T-helper 22 cell (primary cell): ENCODE measurements around the gene ORAI3.

Experiments
- DNase-seq: peaks from one replicate; pipeline ENCODE4 v3.0.0-alpha.2; 2020; ENCODE audit warnings: low read depth

The ORAI3 gene

DNA sequence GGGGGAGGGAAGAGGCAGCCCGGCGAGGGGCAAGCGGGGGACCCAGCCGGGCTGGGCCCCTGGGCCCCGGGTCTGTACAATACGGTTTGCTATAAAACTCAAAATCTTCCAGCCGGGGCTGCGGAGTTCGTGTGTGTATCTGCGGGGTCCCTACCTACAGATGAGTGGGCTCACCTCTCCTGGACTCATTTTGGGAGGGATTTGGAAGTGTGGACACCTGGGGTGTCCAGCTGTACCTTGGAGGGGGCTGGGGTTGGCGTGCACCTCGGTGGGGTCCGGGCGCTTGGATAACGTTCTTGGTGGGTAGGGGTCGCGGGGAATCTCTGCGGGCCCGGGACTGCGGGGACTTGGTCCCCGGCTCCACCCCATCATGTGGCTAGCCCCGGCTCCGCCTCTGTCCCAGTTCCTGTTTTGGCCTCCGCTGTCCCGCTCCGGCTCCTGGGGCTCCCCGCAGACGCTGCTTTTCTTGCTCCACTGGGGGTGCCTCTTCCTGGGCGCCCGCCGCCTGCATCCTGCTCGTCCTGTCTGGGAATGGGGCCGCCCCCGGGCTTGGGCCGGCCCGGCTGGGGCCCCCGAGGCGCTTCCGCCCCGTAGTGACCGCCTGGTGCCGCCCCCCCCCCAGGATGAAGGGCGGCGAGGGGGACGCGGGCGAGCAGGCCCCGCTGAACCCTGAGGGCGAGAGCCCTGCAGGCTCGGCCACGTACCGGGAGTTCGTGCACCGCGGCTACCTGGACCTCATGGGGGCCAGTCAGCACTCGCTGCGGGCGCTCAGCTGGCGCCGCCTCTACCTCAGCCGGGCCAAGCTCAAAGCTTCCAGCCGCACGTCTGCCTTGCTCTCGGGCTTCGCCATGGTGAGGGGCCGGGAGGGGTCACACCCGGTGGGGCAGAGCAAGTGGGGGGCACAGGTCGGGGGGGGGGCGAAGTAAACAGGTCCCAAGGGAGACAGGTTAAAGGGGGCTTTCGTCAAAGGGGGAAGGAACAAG, at the start of gene ORAI3:
TSS of gene ORAI3 (plus strand) at position 402 of the 983 bp plus-strand sequence. CDS start at position 624, 222 bp downstream.
- DNase-seq, result peak; percentile 22

DNA sequence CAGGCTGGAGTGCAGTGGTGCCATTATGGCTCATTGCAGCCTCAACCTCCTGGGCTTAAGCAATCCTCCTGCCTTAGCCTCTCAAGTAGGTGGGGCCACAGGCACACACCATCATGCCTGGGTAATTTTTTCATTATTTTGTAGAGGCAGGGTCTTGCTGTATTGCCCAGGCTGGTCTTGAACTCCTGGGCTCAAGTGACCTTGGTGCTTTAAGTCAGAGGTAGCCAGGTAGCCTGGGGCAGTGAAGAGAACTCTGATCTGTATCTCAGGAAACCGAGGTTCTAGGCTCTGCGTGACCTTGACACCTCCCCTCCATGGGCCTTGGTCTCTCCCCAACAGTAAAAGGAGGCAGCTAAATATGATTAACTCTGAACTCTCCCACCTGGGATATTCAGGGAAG, 49.1 kb upstream of the ORAI3 start:
- DNase-seq, result no peak

DNA sequence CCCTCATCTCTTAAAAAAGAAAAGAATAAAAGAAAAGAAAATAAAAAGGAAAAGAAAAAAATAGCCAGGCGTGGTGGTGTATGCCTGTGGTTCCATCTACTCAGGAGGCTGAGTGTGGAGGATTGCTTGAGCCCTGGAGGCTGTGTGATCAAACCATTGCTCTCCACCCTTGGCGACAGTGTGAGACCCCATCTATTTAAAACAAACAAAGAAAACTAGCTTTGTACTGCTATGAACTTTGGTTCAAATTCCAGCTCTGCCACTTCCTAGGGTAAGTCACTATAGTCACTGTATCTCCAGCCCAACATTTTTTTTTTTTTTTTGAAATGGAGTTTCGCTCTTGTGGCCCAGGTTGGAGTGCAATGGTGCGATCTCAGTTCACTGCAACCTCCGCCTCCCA, 48.3 kb upstream of the ORAI3 start:
- DNase-seq, result no peak

DNA sequence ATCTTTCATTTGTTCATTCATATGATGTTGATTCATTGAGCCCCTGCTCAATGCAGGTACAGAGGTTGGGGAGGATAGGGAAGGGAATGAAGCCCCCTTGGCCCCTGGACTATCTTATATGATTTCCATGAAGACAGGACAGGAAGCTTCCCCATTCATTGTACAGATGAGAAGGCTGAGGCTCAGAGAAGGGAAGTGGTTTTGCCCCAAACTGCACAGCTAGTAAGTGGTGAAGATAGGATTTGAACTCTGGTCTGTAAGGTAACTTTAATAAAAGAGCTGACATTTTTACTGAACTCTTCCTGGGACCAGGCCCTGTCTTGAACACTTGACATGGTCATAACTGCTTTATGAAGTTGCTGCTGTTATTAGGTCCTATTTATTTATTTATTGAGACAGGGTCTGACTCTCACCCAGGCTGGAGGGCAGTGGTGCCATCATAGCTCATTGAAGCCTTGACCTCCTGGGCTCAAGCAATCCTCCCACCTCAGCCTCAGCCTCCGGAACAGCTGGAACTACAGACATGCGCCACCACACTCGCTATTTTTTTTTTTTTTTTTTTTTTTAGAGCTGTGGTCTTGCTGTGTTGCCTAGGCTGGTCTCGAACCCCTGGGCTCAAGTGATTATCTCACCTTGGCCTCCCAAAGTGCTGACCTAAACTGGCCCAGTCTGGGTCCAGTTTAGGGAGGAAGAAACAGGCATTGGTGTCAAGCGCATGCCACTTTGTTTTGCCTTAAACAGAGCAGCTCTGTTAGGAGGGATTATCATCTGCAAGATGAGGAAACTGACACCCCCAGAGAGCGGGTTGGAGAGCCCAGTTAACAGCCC, 47.5 kb upstream of the ORAI3 start:
- DNase-seq, result no peak

DNA sequence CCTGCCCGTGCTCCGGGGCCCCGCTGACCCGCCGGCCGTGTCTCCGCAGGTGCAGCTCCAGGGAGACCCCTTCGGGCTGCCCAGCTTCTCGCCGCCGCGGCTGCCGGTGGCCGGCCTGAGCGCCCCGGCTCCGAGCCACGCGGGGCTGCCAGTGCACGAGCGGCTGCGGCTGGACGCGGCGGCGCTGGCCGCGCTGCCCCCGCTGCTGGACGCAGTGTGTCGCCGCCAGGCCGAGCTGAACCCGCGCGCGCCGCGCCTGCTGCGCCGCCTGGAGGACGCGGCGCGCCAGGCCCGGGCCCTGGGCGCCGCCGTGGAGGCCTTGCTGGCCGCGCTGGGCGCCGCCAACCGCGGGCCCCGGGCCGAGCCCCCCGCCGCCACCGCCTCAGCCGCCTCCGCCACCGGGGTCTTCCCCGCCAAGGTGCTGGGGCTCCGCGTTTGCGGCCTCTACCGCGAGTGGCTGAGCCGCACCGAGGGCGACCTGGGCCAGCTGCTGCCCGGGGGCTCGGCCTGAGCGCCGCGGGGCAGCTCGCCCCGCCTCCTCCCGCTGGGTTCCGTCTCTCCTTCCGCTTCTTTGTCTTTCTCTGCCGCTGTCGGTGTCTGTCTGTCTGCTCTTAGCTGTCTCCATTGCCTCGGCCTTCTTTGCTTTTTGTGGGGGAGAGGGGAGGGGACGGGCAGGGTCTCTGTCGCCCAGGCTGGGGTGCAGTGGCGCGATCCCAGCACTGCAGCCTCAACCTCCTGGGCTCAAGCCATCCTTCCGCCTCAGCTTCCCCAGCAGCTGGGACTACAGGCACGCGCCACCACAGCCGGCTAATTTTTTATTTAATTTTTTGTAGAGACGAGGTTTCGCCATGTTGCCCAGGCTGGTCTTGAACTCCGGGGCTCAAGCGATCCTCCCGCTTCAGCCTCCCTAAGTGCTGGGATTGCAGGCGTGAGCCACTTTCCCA, 46.6 kb upstream of the ORAI3 start:
- no peak for DNase-seq

DNA sequence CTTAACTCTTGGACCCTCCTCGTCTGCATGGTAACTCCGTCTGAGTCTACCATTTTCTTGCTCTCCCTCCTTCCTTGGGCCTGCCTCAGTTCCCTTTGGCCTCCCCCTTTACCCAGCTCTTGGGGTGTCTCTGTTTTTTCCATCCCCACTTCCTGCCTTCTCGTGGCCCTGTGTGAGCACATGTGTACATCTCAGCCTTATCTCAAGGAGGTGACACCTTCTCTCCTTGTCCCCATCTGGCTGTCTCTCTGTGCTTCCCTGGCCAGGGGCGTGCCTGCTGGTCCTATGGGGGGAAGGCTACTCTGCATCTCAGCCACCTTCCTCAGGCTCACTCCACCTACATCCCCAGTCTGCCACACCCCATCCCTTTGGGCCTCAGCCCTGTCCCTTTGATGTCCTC, 45.9 kb upstream of the ORAI3 start:
- no peak for DNase-seq

DNA sequence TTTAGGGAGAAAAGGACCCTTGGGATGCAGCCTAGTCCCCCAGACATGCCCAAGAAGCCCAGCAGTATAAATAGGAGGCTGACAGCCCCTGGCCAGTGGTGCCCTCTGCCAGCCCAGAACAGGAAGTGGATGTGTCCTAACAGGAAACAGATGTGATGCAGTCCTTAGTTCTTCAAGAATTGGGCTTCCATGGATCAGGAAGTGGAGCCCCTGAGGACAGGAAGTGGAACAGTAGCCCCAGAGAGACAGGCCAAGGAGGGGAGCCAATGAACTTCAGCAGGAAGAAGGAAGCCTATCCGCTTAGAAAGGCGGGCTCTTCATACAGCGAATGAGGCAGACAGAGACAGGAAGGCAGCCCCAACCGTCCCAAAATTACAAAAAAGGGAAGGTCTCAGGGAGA, 45.3 kb upstream of the ORAI3 start:
- no peak for DNase-seq

DNA sequence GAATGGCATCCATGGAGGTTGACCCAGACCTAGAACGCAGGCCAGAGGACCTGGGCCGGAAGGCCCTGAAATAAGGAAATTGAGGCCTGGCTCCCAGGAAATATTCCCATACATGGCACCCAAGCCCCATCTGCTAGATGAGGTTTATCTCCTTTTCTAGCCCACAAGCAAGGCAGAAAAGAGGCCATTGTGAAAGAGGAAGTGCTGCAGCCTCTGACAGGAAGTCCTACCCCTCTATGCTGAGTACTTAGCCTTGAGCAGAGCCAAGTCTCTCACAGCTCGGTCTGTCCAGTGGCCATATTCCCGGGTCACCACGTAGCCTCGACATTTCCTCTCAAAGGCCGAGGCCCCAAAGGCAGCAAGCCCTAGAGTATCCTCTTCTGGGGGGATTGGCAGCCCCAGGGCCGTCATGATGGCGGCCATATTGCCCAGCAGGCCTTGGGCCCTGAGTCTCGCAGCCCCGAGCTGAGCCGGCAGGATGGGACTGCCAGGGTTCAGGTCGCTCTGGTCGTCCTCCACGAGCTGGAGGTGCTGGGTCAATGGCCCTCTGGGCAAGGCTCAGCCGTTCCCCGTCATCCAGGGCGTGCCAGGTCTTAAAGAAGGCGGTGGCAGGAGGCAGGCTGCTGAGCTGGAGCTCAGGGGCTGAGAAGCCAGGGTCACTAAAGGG, 44.6 kb upstream of the ORAI3 start:
- DNase-seq, result no peak

DNA sequence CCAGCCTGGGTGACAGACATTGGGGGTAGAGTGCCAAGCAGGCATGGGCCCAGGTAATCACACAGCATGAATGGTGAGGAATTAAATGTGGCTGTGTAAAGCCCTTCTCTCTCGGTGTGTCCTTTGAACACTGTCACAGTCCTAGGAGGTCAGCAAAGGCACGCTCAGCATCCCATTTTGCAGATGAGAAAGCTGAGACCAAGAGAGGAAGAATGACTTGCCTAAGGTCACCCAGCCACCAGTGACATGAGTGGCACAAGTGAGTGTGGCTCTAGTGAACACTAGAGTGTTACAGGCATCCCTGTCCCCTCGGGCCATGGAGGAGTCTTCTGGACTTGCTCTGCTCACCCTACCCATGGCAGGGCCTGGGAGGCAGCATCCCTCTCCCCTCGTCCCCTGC, 41.8 kb upstream of the ORAI3 start:
- no peak for DNase-seq

DNA sequence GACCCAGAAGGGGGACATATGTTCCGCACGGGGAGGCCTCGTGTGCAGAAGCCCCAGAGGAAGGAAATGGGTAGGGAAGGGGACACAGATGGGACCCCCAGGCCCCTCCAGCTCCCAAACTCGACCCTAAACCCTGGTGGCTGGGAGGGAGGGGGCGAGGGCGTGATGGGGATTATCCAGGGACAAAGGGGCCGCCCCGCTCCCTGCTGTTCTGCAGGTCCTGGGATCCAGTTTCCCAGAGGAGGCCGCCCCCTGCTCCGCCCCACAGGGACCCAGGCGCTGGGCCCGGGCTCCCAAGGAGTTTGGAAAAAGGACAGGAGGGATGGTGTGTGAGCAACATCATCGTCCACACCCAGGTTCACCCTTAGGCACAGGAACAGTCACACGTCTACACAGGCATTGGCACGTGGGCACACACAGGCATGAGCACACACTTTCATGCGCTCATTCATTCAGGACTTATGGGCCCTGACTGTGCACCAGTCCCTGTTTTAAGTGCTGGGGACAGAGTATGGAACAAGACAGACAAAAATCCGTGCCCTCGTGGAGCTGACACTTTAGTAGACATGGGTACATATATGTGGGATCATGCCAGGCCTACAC, 38.3 kb upstream of the ORAI3 start:
- DNase-seq, result no peak

DNA sequence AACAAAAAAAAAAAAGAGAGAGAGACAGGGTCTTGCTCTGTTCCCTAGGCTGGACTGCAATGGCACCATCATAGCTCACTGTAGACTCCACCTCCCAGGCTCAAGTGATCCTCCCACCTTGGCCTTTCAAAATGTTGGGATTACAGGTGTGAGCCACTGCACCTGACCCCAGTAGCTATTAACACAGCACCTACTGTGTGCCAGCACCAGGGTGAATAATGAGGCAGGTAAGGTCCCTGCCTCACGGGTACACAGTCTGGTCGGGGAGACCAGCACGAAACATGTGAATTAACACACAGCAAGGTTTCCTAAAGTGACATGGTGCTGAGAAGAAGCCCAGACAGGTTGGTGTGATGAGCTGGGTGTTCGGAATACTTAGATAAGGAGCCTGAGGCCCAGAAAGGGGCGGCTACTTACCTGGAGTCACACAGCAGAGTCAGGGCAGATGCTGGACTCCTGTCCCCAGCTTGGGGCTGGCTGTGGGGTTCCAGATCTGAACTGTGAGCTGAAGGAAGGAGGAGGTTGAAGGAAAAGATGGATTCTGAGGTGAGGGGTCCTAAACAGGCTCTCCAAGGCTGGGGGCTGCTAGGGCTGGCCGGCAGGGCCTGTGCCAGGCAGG, 36.0 kb upstream of the ORAI3 start:
- no peak for DNase-seq

DNA sequence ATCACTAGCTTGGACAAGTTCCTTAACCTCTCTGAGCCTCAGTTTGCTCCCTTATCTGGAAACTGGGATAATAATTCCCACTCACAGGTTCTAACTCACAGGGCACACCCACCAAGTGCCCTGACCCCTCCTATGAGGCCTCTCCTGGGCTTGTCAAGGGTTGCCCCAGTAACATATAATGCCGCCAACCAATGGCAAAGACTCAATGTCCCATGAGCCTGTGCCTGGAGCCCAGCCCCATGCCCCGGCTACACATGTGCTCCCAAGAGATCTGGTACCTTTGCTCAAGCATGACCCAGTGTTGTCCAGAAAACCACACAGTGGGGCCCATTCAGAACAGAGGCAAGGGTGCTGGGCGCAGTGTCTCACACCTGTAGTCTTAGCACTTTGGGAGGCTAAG, 34.0 kb upstream of the ORAI3 start:
- no peak for DNase-seq

DNA sequence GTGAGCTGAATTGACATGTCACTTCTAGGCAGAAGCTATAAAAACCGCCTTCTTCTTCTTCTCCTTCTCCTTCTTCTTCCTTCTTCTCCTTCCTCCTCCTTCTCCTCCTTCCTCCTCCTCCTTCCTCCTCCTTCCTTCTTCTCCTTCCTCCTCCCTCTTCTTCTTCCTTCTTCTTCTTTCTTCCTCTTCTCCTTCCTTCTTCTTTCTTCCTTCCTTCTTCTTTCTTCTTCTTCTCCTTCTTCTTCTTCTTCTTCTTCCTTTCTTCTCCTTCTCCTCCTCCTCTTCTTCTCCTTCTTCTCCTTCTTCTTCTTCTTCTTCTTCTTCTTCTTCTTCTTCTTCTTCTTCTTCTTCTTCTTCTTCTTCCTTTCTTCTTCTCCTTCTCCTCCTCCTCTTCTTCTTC, 30.3 kb upstream of the ORAI3 start:
- no peak for DNase-seq

DNA sequence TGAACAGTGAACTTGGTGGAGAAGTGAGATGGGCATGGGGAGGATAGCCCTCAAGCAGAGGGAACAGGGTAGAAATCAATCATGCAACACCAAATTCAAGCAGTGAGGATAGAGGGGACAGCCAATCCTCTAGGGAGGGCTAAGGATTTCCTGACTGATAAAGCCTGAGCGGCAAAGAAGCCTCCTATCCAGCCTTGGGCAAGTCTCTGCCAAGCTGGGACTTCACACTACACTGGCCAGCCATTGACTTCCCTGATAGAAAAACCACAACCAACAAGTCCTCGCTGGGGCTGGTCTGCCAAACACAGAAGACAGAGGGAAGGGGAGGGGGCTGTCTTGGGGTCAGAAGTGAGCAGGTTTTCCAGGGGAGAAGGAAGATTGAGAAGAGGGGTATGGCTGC, 28.0 kb upstream of the ORAI3 start:
- DNase-seq, result no peak

DNA sequence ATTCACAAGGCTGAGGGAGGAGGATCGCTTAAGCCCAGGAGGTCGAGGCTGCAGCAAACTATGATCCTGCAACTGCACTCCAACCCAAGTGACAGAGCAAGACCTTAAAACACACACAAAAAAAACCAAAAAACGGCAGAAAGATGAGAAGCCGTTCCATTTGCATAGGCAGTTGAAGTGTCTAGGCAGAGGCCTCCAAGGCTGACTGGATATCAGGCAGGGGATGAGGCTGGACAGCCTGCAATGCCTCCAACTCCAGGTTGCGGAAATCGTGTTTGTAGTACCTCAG, 27.5 kb upstream of the ORAI3 start:
- no peak for DNase-seq

DNA sequence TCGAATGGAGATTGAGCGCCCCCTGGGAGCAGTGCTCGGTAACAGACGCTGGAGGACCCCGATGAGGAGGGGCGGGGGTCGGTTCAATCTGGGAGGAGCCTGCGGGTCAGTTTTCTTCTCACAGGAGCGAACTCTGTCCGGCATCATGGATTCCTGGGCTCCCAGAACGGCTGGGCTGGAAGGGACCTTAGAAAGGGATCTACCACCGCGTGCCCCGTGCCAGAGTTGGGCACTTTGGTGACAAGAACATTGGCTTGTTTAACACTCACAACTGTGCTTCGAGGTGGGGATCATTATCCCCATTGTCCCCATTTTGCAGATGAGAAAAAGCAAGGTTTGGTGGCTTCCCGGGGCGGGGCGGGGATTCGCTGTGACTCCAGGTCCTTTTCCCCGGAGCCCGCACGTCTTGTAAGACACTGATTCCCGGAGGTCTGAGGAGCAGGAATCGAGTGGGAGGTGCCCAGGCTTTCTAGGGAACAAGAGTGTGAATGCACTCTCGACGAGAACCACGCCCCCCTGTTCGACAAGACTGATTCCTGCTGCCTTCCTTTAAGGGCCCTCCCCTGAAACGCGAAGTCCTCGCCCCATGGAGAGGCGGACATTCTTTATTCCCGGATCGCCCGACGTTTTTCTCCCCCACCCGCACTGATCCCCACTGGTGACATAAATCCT, 27.0 kb upstream of the ORAI3 start:
- DNase-seq, result peak; percentile 75

DNA sequence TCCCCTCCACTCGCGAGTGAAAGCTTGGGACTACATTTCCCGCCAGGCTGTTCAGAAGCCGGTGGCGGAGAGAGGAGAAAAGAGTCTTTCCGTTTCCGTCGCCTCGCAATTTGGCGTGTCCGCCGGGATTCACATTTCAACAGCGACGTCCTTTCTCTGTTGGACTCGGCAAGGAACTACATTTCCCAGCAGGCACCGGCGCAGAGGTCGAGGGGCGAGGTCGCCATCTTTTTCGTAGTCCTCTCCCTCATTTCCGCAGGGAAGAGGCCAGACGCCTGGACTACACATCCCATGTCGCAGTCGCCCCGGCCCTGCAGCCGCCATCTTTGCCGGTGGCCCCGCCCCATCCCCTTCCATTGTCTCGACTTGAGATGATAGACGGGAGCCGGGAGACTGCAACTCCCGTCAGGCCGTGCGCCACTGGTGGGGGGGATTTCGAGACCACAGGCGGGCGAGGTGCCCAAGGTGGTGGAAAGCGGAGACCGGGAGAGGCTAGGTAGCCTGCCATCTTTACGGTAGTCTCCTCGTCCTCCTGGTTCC, 26.4 kb upstream of the ORAI3 start:
- peak; percentile 100 for DNase-seq

DNA sequence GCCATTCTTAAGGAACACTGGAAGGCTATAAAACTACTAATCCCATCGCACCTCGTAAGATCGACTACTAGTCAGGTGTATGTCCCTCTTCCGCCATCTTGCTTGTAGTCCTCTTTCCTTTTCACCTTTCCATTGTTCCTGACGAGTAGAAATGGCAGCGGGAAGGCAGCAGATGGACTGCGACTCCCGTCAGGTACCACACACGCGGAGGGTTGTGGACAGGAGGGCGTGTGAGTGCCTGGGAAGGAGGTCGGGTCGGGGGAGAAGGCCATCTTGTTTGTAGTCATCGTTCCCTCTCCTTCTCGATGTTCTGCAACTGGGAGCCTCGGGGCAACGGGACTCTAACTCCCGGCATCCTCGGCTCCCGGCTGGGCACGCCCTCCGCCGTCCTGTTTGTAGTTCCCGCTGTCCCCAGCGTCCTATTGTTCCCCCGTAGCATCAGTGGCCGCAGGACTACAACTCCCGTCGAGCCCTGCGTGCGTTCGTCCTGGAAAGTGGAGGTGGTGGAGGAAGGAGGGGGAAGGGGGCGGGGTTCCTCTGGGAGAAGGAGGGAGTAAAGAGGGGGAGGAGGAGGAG, 25.8 kb upstream of the ORAI3 start:
- peak; percentile 97 for DNase-seq

DNA sequence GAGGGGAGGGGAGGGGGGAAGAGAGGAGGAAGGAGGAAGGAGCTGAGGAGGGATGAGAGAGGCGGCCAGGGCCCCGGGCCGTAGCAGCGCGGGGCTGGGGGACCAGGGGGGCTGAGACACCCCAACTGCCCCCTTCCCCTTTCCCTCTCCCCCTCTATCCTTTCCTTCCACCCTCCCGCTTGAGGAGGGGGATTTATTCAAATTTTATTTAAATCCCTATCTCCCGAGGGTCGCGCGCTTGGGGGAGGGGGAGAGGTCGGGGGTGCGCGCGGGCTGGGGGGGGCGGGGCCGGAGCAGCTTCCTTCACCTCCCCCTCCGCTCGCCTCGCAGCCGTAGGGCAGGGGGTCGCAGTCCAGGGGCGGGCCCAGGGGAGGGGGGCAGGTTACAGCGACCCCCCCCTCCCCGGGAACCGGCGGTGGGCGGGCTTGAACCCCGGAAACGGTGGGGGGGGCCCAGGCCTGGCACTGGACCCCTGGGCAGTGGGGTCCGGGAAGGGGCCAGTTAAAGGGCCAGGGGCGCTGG, 25.3 kb upstream of the ORAI3 start, which contains the start of gene FBXL19:
TSS of gene FBXL19 (plus strand) at position 19 of the 522 bp plus-strand sequence. CDS start 2,183 bp downstream, outside the sequence.
- DNase-seq, result no peak
